ENCODE data around the gene CTNNBL1. TPM values are rescaled to one million over a fixed set of nuclear protein-coding genes. Genes with fewer than 3 reads are reported as not detected.
A peak's percentile ranks its signal among the peaks of the same experiment; 100 is the strongest.
"Not testable (repeated sequence)": the region's sequence is repeated elsewhere in the genome, so short reads cannot be mapped to it uniquely, and the experiment has no call there.

Gene CTNNBL1, protein sequence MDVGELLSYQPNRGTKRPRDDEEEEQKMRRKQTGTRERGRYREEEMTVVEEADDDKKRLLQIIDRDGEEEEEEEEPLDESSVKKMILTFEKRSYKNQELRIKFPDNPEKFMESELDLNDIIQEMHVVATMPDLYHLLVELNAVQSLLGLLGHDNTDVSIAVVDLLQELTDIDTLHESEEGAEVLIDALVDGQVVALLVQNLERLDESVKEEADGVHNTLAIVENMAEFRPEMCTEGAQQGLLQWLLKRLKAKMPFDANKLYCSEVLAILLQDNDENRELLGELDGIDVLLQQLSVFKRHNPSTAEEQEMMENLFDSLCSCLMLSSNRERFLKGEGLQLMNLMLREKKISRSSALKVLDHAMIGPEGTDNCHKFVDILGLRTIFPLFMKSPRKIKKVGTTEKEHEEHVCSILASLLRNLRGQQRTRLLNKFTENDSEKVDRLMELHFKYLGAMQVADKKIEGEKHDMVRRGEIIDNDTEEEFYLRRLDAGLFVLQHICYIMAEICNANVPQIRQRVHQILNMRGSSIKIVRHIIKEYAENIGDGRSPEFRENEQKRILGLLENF
- total RNA-seq (10 to 100 TPM; 43.6 to 47.7 TPM), total RNA-seq (29.6 to 49.6 reads per million in 2 donors)

DNA sequence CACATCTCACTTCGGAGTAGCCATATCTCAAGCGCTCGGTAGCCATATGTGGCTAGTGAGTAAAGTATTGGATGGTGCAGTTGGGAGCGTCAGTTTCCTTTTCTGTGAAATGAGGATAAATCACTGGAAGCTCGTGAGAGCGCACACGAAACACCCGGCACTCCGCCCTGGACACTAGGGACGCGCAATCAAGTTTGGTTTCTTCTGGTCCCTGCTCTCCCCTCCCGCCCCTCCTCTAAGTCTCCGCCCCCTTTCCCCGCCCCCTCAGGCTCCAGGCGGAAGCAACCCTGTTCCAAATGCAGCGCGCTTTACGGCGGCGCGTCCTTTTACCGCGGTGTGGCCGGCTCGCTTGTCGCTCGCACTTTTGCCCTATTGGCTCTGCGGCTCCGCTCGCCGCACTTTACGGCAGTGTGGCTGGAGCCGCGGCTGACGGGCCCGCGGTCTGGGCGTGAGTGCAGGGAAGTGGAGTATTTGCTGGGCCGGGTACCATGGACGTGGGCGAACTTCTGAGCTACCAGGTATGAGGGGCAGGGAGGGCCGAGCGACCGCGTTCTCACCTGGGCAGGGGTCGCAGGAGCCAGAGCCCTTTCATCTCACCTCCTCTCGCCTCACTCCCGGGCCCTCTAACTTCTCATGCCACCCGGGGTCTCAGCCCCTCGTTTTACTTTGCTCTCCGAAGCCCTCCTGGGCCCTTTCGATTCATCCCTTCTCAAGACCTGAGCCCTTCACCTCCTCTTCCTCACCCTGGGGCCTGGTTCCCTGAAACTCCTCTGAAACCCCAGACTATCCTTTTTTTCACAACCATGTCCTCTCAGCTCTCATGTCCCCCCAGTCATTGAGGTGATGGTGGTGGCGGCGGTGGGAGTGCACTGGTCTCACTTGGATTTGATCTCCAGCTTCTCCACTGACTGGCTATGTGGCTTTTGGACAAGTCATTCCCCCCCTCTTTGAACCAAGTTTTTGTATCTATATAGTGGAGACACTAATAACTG is at the start of gene CTNNBL1:
Gene CTNNBL1 (plus strand): TSS at position 396 of the 992 bp plus-strand sequence. CDS start 93 bp downstream, at position 489.
- Mint-ChIP-seq H3K36me3 (ENCODE audit: low read depth) (peaks cover 7% of the 10 kb centered on the region), H3K4me3 (peak within 1 kb of the TSS; percentile 100), H3K4me1 (peaks cover 33% of the 10 kb centered on the region), H3K27me3 (peaks cover 33% of the 10 kb centered on the region), H3K27ac (peak within 1 kb of the TSS; percentile 93)
- ATAC-seq: peak; percentile 99
- H3K9me3 ChIP-seq (ENCODE audit: control insufficient read depth, low read length, poor library complexity, severe bottlenecking): no peaks in the 10 kb centered on the region
- peak; percentile 89 to 93 (median 93) for DNase-seq

GRCh38 chr20:37644605-37645004 is 49.2 kb upstream of the CTNNBL1 start:
- Mint-ChIP-seq H3K4me3 (no peak overlapping the region), H3K27ac (no peak overlapping the region), H3K27me3 (peaks cover 70% of the 10 kb centered on the region), H3K4me1 (no peaks in the 10 kb centered on the region), H3K36me3 (ENCODE audit: low read depth) (peaks cover 9% of the 10 kb centered on the region)
- ATAC-seq: no peak
- H3K9me3 ChIP-seq (ENCODE audit: control insufficient read depth, low read length, poor library complexity, severe bottlenecking): no peaks in the 10 kb centered on the region
- no peak for DNase-seq

- Mint-ChIP-seq H3K4me3 (no peak overlapping the region), H3K4me1 (no peaks in the 10 kb centered on the region), H3K36me3 (ENCODE audit: low read depth) (peaks cover 3% of the 10 kb centered on the region), H3K27me3 (peaks cover 82% of the 10 kb centered on the region), H3K27ac (no peak overlapping the region)
- H3K9me3 ChIP-seq (ENCODE audit: control insufficient read depth, low read length, poor library complexity, severe bottlenecking): no peaks in the 10 kb centered on the region
- ATAC-seq: no peak
- DNase-seq: no peak
These were observed 45.9 kb upstream of the CTNNBL1 start for GRCh38 chr20:37647946-37648345.

- DNase-seq: no peak
- H3K4me1 Mint-ChIP-seq: peaks cover 5% of the 10 kb centered on the region
- H3K27me3 Mint-ChIP-seq: peaks cover 77% of the 10 kb centered on the region
- no peak overlapping the region for H3K4me3 Mint-ChIP-seq
- ATAC-seq: no peak
- H3K9me3 ChIP-seq (ENCODE audit: control insufficient read depth, low read length, poor library complexity, severe bottlenecking): no peaks in the 10 kb centered on the region
- no peak overlapping the region for H3K27ac Mint-ChIP-seq
- H3K36me3 Mint-ChIP-seq (ENCODE audit: low read depth): peaks cover 3% of the 10 kb centered on the region
These were observed 44.8 kb upstream of the CTNNBL1 start for GRCh38 chr20:37649017-37649416.

DNA sequence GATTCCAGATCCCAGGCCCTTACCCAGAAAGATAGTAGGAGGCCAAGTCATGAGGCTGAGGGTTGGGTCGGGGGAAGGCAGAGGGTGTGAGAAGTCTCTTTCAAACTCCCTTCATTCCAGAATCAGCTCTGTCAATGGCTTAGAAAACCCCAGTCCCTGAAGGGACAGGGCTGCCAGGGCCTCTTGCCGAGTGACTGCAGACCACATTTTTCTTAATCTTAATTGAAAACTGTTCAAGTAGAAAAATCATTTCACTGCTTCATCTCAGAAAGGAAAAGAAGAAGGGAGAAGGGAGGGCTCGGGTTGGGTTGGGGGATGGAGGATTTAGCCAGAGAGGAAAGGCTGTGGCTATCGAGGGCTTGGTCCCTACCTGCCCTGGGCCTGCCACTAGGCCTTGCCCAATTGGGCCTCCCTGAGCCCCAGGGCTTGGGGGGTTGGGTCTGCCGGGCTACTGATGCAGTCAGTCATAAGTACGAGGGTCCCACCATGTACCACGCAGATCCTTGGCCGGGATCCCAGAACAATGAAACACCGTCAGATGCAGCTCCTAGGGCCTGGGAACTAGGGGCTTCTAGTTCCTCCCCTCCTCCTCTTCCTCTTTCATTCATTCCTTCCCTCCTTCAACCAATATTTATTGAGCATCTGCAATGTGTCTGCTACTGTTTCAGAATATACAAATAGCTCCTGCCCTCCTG is 44.0 kb upstream of the CTNNBL1 start:
- peaks cover 6% of the 10 kb centered on the region for H3K4me1 Mint-ChIP-seq
- peaks cover 72% of the 10 kb centered on the region for H3K27me3 Mint-ChIP-seq
- DNase-seq (no peak), ATAC-seq (no peak)
- H3K27ac Mint-ChIP-seq: no peak overlapping the region
- no peaks in the 10 kb centered on the region for H3K9me3 ChIP-seq (ENCODE audit: control insufficient read depth, low read length, poor library complexity, severe bottlenecking)
- no peak overlapping the region for H3K4me3 Mint-ChIP-seq
- peaks cover 3% of the 10 kb centered on the region for H3K36me3 Mint-ChIP-seq (ENCODE audit: low read depth)

DNA sequence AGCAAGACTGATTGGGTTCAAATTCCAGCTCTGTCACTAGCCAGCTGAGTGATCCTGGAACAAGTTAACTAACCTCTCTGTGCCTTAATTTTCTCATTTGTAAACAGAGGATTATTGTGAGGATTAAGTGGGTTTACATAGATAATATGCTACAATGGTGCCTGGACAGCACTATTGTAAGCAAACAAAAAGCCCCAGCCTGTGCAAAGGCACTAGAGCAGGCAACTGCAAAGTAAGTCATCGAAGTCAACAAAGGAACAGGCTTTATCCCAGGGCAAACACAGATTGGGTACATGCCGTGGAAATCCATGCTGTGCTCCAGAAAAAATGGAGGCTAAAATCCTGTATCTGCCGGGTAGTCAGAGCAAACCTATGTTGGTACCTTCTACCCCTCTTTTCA is 43.2 kb upstream of the CTNNBL1 start:
- Mint-ChIP-seq H3K4me3 (no peak overlapping the region), H3K27me3 (peaks cover 73% of the 10 kb centered on the region), H3K36me3 (ENCODE audit: low read depth) (peaks cover 4% of the 10 kb centered on the region), H3K27ac (no peak overlapping the region), H3K4me1 (peaks cover 6% of the 10 kb centered on the region)
- no peak for ATAC-seq
- no peak for DNase-seq
- H3K9me3 ChIP-seq (ENCODE audit: control insufficient read depth, low read length, poor library complexity, severe bottlenecking): no peaks in the 10 kb centered on the region

DNA sequence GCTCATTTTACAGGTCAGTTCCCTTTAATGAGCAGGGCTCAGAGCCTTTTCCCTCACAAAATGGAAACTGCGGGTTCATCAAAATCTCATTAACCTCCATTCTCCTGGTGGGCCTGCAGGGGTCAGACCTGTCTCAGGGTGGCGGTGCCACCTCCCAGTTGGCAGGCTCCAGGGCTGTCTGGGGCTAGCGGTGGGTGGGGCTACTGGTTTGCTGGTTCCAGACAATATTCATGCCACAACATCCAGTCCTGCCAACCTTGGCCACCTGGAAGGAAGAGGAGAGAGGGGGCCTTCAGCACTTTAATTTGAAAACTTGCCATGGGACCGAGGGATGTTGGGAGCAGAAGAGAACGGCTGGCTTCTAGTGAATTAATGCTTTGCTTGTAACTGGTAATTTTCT is 41.9 kb upstream of the CTNNBL1 start:
- DNase-seq: no peak
- Mint-ChIP-seq H3K4me1 (peaks cover 6% of the 10 kb centered on the region), H3K4me3 (no peak overlapping the region), H3K27ac (no peak overlapping the region), H3K36me3 (ENCODE audit: low read depth) (peaks cover 4% of the 10 kb centered on the region), H3K27me3 (peaks cover 74% of the 10 kb centered on the region)
- peak; percentile 35 for ATAC-seq
- H3K9me3 ChIP-seq (ENCODE audit: control insufficient read depth, low read length, poor library complexity, severe bottlenecking): no peaks in the 10 kb centered on the region

- DNase-seq: no peak
- Mint-ChIP-seq H3K4me1 (peaks cover 6% of the 10 kb centered on the region), H3K4me3 (no peak overlapping the region), H3K27ac (no peak overlapping the region), H3K27me3 (peaks cover 54% of the 10 kb centered on the region), H3K36me3 (ENCODE audit: low read depth) (peaks cover 2% of the 10 kb centered on the region)
- H3K9me3 ChIP-seq (ENCODE audit: control insufficient read depth, low read length, poor library complexity, severe bottlenecking): no peaks in the 10 kb centered on the region
- no peak for ATAC-seq
These were observed 36.9 kb upstream of the CTNNBL1 start for GRCh38 chr20:37656945-37657344.

- H3K27ac Mint-ChIP-seq: no peak overlapping the region
- H3K4me3 Mint-ChIP-seq: no peak overlapping the region
- DNase-seq (no peak), ATAC-seq (no peak)
- peaks cover 6% of the 10 kb centered on the region for H3K4me1 Mint-ChIP-seq
- peaks cover 2% of the 10 kb centered on the region for H3K36me3 Mint-ChIP-seq (ENCODE audit: low read depth)
- no peaks in the 10 kb centered on the region for H3K9me3 ChIP-seq (ENCODE audit: control insufficient read depth, low read length, poor library complexity, severe bottlenecking)
- peaks cover 48% of the 10 kb centered on the region for H3K27me3 Mint-ChIP-seq
These were observed 35.7 kb upstream of the CTNNBL1 start for GRCh38 chr20:37657924-37658804.

DNA sequence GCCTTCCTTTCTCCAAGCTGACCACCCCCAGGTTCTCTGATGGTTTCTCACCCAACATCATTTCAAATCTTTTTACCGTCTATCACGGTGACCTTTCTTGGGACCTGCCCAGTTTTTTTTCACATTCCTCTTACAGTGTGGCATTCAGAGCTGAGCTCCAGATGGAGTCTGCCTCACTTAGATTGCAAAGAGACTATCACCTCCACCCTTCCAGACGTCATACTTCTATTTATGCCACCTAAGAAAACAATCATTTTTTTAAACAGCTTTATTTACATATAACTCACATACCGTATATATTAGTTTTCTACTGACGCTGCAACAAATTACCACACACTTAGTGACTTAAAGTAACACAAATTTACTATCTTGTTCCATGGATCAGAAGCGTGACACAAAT is 32.3 kb upstream of the CTNNBL1 start:
- no peaks in the 10 kb centered on the region for H3K9me3 ChIP-seq (ENCODE audit: control insufficient read depth, low read length, poor library complexity, severe bottlenecking)
- H3K4me1 Mint-ChIP-seq: no peaks in the 10 kb centered on the region
- no peak overlapping the region for H3K27ac Mint-ChIP-seq
- no peak overlapping the region for H3K4me3 Mint-ChIP-seq
- DNase-seq: no peak
- ATAC-seq: no peak
- H3K27me3 Mint-ChIP-seq: peaks cover 31% of the 10 kb centered on the region
- H3K36me3 Mint-ChIP-seq (ENCODE audit: low read depth): no peaks in the 10 kb centered on the region

GRCh38 chr20:37662308-37662707 is 31.5 kb upstream of the CTNNBL1 start:
- H3K4me3 Mint-ChIP-seq: no peak overlapping the region
- peaks cover 24% of the 10 kb centered on the region for H3K27me3 Mint-ChIP-seq
- H3K9me3 ChIP-seq (ENCODE audit: control insufficient read depth, low read length, poor library complexity, severe bottlenecking): no peaks in the 10 kb centered on the region
- ATAC-seq: no peak
- H3K36me3 Mint-ChIP-seq (ENCODE audit: low read depth): no peaks in the 10 kb centered on the region
- H3K4me1 Mint-ChIP-seq: no peaks in the 10 kb centered on the region
- no peak overlapping the region for H3K27ac Mint-ChIP-seq
- no peak for DNase-seq

- not testable (repeated sequence) for H3K4me1 Mint-ChIP-seq; ATAC-seq; H3K4me3 Mint-ChIP-seq; H3K27ac Mint-ChIP-seq; DNase-seq; H3K9me3 ChIP-seq (ENCODE audit: control insufficient read depth, low read length, poor library complexity, severe bottlenecking); H3K36me3 Mint-ChIP-seq (ENCODE audit: low read depth)
- H3K27me3 Mint-ChIP-seq: peaks cover 19% of the 10 kb centered on the region
These were observed 29.2 kb upstream of the CTNNBL1 start for GRCh38 chr20:37664595-37664994.

All from T-helper 17 cell (primary cell).